ENCODE results near the gene USP49.

Gene USP49

GRCh38 chr6:41932378-41932777, 37.2 kb upstream of the USP49 start:
- TF ChIP-seq CTCF (IDR thresholded peaks at IDR 0.05; ENCODE audit: unreplicated experiment in 3 of 3) = no peak
- Mint-ChIP-seq H3K27me3 (ENCODE audit: low read depth) (no peaks in the 10 kb centered on the region), H3K4me3 (no peak overlapping the region), H3K36me3 (ENCODE audit: low read depth) (peaks cover 57% of the 10 kb centered on the region), H3K9me3 (no peaks in the 10 kb centered on the region), H3K4me1 (peaks cover 24% of the 10 kb centered on the region), H3K27ac (no peak overlapping the region)

- Mint-ChIP-seq H3K9me3 (no peaks in the 10 kb centered on the region), H3K27ac (no peak overlapping the region), H3K4me3 (no peak overlapping the region), H3K4me1 (peaks cover 20% of the 10 kb centered on the region), H3K36me3 (ENCODE audit: low read depth) (peaks cover 61% of the 10 kb centered on the region), H3K27me3 (ENCODE audit: low read depth) (no peaks in the 10 kb centered on the region)
- TF ChIP-seq CTCF (IDR thresholded peaks at IDR 0.05; ENCODE audit: unreplicated experiment in 3 of 3) = no peak
Observed at GRCh38 chr6:41931792-41932191, 36.6 kb upstream of the USP49 start.

GRCh38 chr6:41929924-41930323, 34.7 kb upstream of the USP49 start:
- Mint-ChIP-seq H3K27ac (no peak overlapping the region), H3K36me3 (ENCODE audit: low read depth) (peaks cover 61% of the 10 kb centered on the region), H3K9me3 (no peaks in the 10 kb centered on the region), H3K27me3 (ENCODE audit: low read depth) (no peaks in the 10 kb centered on the region), H3K4me1 (peaks cover 9% of the 10 kb centered on the region), H3K4me3 (no peak overlapping the region)
- no peak for TF ChIP-seq CTCF (IDR thresholded peaks at IDR 0.05; ENCODE audit: unreplicated experiment in 3 of 3)

GRCh38 chr6:41927253-41927652, 32.1 kb upstream of the USP49 start:
- Mint-ChIP-seq H3K27ac (no peak overlapping the region), H3K36me3 (ENCODE audit: low read depth) (peaks cover 55% of the 10 kb centered on the region), H3K4me1 (peaks cover 26% of the 10 kb centered on the region), H3K27me3 (ENCODE audit: low read depth) (no peaks in the 10 kb centered on the region), H3K9me3 (no peaks in the 10 kb centered on the region), H3K4me3 (no peak overlapping the region)
- TF ChIP-seq CTCF (IDR thresholded peaks at IDR 0.05; ENCODE audit: unreplicated experiment in 3 of 3) = no peak

- no peak for TF ChIP-seq CTCF (IDR thresholded peaks at IDR 0.05; ENCODE audit: unreplicated experiment in 3 of 3)
- H3K4me1 Mint-ChIP-seq = peaks cover 46% of the 10 kb centered on the region
- peaks cover 19% of the 10 kb centered on the region for H3K36me3 Mint-ChIP-seq (ENCODE audit: low read depth)
- H3K27me3 Mint-ChIP-seq (ENCODE audit: low read depth) = no peaks in the 10 kb centered on the region
- peak overlapping the region; percentile 99 to 100 (median 100) for H3K27ac Mint-ChIP-seq
- no peaks in the 10 kb centered on the region for H3K9me3 Mint-ChIP-seq
- peak overlapping the region; percentile 99 to 100 (median 99) for H3K4me3 Mint-ChIP-seq
Observed at GRCh38 chr6:41922154-41922553, 27.0 kb upstream of the USP49 start.

GRCh38 chr6:41921712-41921998, 26.5 kb upstream of the USP49 start:
- H3K36me3 Mint-ChIP-seq (ENCODE audit: low read depth) = peaks cover 19% of the 10 kb centered on the region
- no peaks in the 10 kb centered on the region for H3K9me3 Mint-ChIP-seq
- H3K4me3 Mint-ChIP-seq = peak overlapping the region; percentile 99 to 100 (median 99)
- H3K27ac Mint-ChIP-seq = peak overlapping the region; percentile 99 to 100 (median 100)
- no peak for TF ChIP-seq CTCF (IDR thresholded peaks at IDR 0.05; ENCODE audit: unreplicated experiment in 3 of 3)
- H3K27me3 Mint-ChIP-seq (ENCODE audit: low read depth) = no peaks in the 10 kb centered on the region
- peaks cover 46% of the 10 kb centered on the region for H3K4me1 Mint-ChIP-seq

Data from nephron (organoid).